GM06990 (cell line): ENCODE measurements around the gene THAP9.
"Not testable (repeated sequence)": the region's sequence is repeated elsewhere in the genome, so short reads cannot be mapped to it uniquely, and the experiment has no call there.

Experiments
- DNase-seq: peaks from one replicate; pipeline ENCODE4 v3.0.0-alpha.2; 2011; ENCODE audit not compliant: insufficient read length; ENCODE audit errors: extremely low read depth
- H3K27me3 ChIP-seq: replicated peaks from 2 replicates; pipeline ENCODE4 v1.6.0; 2011; ENCODE audit warnings: low read length; ENCODE audit not compliant: control insufficient read depth, insufficient read depth
- H3K36me3 ChIP-seq: 2 replicates; pipeline ENCODE4 v1.5.1; 2011; ENCODE audit warnings: low read length; ENCODE audit not compliant: control insufficient read depth, insufficient read depth
- H3K4me3 ChIP-seq: replicated peaks from 2 replicates; pipeline ENCODE4 v1.5.1; 2011; ENCODE audit warnings: low read depth, mild to moderate bottlenecking, control low read depth, low read length
- TF ChIP-seq, protein P1 (sequence below): IDR thresholded peaks from 2 replicates; pipeline ENCODE4 v1.5.1; 2011; ENCODE audit warnings: low read length, control low read depth, mild to moderate bottlenecking, inconsistent platforms; ENCODE audit not compliant: insufficient read depth, poor library complexity, severe bottlenecking

The THAP9 gene

DNA sequence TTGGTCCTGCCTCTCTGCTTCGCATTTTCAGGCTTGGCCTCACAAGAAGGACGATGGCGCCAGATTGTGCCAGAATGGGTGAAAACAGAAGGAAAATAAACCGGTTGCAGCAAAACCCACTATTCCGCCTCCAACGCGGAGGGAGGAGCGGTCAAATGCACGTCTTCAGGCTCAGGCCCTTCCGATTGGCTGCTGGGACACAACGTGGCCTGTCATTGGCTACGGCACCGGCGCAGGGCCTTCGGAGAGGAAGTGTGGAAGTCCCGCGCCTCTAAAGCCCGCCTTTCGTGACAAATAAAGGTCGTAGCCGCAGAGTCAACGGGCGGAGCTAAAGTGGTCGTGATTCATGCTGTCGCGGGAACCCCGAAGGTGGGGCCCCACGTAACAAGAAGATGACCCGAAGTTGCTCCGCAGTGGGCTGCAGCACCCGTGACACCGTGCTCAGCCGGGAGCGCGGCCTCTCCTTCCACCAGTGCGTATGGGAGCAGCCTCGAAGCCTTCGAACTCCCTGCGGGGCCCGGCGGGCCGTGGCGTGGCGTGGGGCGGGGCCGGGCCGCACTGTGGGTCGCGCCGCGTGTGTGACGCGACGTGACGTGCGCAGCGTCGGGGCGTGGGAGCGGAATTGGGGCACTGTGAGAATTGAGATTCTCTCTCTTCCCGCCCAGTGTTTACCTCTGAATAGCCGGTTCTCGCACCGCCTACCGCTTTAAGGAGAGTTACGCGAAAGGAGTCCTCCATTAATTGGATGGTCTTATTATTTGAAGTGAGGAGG lies at the start of gene THAP9:
TSS of gene THAP9 (plus strand) at position 325 of the 772 bp plus-strand sequence. CDS start at position 393, 68 bp downstream.
- DNase-seq: peak; percentile 96
- Histone ChIP-seq H3K36me3 (no peaks in the 10 kb centered on the region), H3K4me3 (peak within 1 kb of the TSS; percentile 93), H3K27me3 (no peaks in the 10 kb centered on the region)
- TF ChIP-seq, protein P1, sequence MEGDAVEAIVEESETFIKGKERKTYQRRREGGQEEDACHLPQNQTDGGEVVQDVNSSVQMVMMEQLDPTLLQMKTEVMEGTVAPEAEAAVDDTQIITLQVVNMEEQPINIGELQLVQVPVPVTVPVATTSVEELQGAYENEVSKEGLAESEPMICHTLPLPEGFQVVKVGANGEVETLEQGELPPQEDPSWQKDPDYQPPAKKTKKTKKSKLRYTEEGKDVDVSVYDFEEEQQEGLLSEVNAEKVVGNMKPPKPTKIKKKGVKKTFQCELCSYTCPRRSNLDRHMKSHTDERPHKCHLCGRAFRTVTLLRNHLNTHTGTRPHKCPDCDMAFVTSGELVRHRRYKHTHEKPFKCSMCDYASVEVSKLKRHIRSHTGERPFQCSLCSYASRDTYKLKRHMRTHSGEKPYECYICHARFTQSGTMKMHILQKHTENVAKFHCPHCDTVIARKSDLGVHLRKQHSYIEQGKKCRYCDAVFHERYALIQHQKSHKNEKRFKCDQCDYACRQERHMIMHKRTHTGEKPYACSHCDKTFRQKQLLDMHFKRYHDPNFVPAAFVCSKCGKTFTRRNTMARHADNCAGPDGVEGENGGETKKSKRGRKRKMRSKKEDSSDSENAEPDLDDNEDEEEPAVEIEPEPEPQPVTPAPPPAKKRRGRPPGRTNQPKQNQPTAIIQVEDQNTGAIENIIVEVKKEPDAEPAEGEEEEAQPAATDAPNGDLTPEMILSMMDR: no peak

GRCh38 chr4:82851318-82851717 lies 49.2 kb upstream of the THAP9 start:
- Histone ChIP-seq H3K4me3 (no peak overlapping the region), H3K27me3 (no peaks in the 10 kb centered on the region), H3K36me3 (peaks cover 21% of the 10 kb centered on the region)
- DNase-seq: no peak
- TF ChIP-seq, protein P1: no peak

- Histone ChIP-seq H3K36me3 (peaks cover 20% of the 10 kb centered on the region), H3K27me3 (no peaks in the 10 kb centered on the region), H3K4me3 (no peak overlapping the region)
- TF ChIP-seq, protein P1: peak; percentile 19
- DNase-seq: no peak
These were observed 48.4 kb upstream of the THAP9 start for GRCh38 chr4:82851885-82852750.

GRCh38 chr4:82852751-82853285 lies 47.7 kb upstream of the THAP9 start:
- Histone ChIP-seq H3K27me3 (no peaks in the 10 kb centered on the region), H3K36me3 (peaks cover 20% of the 10 kb centered on the region), H3K4me3 (no peak overlapping the region)
- DNase-seq: no peak
- TF ChIP-seq, protein P1: no peak

GRCh38 chr4:82860487-82860886 lies 40.0 kb upstream of the THAP9 start:
- not testable (repeated sequence) for H3K4me3 ChIP-seq, DNase-seq, H3K27me3 ChIP-seq, H3K36me3 ChIP-seq

DNA sequence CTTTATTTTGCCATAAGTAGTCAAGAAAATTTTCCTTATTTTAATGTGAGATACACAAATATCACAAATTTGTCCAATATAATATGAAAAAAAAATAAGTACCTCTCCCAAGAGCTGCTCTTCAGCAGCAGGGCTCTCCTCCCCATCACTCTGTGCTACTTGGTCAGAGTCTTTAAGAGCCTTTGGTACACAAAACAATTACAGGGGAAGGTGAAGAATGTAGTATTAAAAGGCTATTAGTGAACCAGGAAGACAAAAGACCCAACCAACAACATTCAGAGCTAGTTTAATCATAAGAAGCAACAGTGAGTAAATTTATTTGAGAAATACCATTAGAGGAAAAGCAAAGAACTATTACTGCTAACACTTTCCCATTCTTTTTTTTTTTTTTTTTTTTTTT lies 39.0 kb upstream of the THAP9 start:
- no peak for DNase-seq
- TF ChIP-seq, protein P1: no peak
- H3K27me3 ChIP-seq: no peaks in the 10 kb centered on the region
- H3K36me3 ChIP-seq: peaks cover 7% of the 10 kb centered on the region
- H3K4me3 ChIP-seq: no peak overlapping the region
